Thyroid gland (tissue), 4 donors: ENCODE data around the gene SETD4.

Experiments
- POLR2A ChIP-seq, 2 donors: fragments of 450-650 bp; IDR thresholded peaks; one replicate each; pipeline ENCODE4 v1.6.1; 2017; ENCODE audit warnings: antibody characterized with exemption in 2 of 2, mild to moderate bottlenecking in 2 of 2, moderate library complexity in 1 of 2
- TF ChIP-seq, protein P1 (sequence below), 6 experiments: fragments of 200-600 bp in 3 of 6; fragments of 450-650 bp in 3 of 6; sonication (generic) in 3 of 6; IDR thresholded peaks; one replicate each; pipeline ENCODE4 v1.5.1; 2016 to 2019; ENCODE audit warnings: antibody characterized with exemption in 6 of 6, mild to moderate bottlenecking in 2 of 6, inconsistent platforms in 1 of 6, moderate library complexity in 1 of 6

DNA sequence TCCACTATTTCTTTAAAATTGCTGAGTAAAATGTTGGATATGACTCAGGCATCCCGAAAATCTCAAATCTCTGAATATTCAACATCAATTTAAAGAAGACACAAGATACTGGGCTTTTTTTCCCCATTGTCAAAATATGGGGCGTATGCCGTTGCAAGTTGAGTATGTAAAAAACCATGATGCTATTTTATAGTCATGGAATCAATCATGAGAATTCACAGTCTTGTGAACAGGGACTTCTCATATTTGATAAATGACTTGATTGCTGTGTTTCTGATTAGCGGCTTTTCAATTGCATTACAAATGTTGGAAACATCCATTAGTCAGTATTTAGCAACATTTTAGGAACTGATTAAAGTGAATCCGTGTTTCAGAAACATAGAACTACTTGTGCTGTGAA, 45.3 kb downstream of the SETD4 start:
- TF ChIP-seq, protein P1, sequence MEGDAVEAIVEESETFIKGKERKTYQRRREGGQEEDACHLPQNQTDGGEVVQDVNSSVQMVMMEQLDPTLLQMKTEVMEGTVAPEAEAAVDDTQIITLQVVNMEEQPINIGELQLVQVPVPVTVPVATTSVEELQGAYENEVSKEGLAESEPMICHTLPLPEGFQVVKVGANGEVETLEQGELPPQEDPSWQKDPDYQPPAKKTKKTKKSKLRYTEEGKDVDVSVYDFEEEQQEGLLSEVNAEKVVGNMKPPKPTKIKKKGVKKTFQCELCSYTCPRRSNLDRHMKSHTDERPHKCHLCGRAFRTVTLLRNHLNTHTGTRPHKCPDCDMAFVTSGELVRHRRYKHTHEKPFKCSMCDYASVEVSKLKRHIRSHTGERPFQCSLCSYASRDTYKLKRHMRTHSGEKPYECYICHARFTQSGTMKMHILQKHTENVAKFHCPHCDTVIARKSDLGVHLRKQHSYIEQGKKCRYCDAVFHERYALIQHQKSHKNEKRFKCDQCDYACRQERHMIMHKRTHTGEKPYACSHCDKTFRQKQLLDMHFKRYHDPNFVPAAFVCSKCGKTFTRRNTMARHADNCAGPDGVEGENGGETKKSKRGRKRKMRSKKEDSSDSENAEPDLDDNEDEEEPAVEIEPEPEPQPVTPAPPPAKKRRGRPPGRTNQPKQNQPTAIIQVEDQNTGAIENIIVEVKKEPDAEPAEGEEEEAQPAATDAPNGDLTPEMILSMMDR (IDR thresholded peaks at IDR 0.05) = no peak
- TF ChIP-seq POLR2A (IDR thresholded peaks at IDR 0.05) = no peak
